SK-N-SH treated with all-trans-retinoic acid at 6 μM for 48 hours (cell line): ENCODE data around the gene FOLR1.
"Not testable (repeated sequence)": the region's sequence is repeated elsewhere in the genome, so short reads cannot be mapped to it uniquely, and the experiment has no call there.

Experiments used
- ARNTL ChIP-seq: fragments of 450-650 bp; formaldehyde crosslinking; IDR thresholded peaks from 2 replicates; pipeline ENCODE4 v1.5.0; 2020; ENCODE audit warnings: low read depth, mild to moderate bottlenecking, moderate library complexity, borderline replicate concordance
- GLIS3 ChIP-seq: fragments of 250-450 bp; sonication (Bioruptor Pico); IDR thresholded peaks from 2 replicates; pipeline ENCODE4 v1.5.0; 2020; ENCODE audit warnings: mild to moderate bottlenecking, moderate library complexity
- OSR1 ChIP-seq: fragments of 250-450 bp; sonication (Bioruptor Pico); IDR thresholded peaks from 2 replicates; pipeline ENCODE4 v1.8.0; 2022; ENCODE audit warnings: moderate library complexity, mild to moderate bottlenecking, inconsistent platforms
- ZC3H10 ChIP-seq: fragments of 250-450 bp; sonication (Bioruptor Pico); IDR thresholded peaks from 2 replicates; pipeline ENCODE4 v1.5.1; 2021; ENCODE audit warnings: mild to moderate bottlenecking, moderate library complexity
- TF ChIP-seq, protein P1 (sequence below): fragments of 250-450 bp; sonication (Bioruptor Pico); IDR thresholded peaks from 2 replicates; pipeline ENCODE4 v1.8.0; 2020; ENCODE audit warnings: mild to moderate bottlenecking, moderate library complexity, borderline replicate concordance
- TF ChIP-seq, protein P2 (sequence below): fragments of 250-450 bp; sonication (Bioruptor Pico); IDR thresholded peaks from 2 replicates; pipeline ENCODE4 v1.8.0; 2021; ENCODE audit warnings: low read depth, mild to moderate bottlenecking, moderate library complexity, borderline replicate concordance

DNA sequence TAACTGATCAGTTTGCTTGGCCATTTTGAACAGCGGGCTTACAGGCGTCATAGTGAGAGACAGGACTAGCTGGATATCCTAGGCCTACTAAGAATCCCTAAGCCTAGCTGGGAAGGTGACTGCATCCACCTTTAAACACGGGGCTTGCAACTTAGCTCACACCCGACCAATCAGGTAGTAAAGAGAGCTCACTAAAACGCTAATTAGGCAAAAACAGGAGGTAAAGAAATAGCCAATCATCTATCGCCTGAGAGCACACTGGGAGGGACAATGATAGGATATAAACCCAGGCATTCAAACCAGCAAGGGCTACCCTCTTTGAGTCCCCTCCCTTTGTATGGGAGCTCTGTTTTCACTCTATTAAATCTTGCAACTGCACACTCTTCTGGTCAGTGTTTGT lies 38.1 kb upstream of the FOLR1 start:
- not testable (repeated sequence) for TF ChIP-seq GLIS3 (CRISPR knock-in tag); ARNTL; OSR1 (CRISPR knock-in tag); ZC3H10 (CRISPR knock-in tag)
- TF ChIP-seq, protein P1, sequence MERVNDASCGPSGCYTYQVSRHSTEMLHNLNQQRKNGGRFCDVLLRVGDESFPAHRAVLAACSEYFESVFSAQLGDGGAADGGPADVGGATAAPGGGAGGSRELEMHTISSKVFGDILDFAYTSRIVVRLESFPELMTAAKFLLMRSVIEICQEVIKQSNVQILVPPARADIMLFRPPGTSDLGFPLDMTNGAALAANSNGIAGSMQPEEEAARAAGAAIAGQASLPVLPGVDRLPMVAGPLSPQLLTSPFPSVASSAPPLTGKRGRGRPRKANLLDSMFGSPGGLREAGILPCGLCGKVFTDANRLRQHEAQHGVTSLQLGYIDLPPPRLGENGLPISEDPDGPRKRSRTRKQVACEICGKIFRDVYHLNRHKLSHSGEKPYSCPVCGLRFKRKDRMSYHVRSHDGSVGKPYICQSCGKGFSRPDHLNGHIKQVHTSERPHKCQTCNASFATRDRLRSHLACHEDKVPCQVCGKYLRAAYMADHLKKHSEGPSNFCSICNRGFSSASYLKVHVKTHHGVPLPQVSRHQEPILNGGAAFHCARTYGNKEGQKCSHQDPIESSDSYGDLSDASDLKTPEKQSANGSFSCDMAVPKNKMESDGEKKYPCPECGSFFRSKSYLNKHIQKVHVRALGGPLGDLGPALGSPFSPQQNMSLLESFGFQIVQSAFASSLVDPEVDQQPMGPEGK, result not testable (repeated sequence)
- TF ChIP-seq, protein P2, sequence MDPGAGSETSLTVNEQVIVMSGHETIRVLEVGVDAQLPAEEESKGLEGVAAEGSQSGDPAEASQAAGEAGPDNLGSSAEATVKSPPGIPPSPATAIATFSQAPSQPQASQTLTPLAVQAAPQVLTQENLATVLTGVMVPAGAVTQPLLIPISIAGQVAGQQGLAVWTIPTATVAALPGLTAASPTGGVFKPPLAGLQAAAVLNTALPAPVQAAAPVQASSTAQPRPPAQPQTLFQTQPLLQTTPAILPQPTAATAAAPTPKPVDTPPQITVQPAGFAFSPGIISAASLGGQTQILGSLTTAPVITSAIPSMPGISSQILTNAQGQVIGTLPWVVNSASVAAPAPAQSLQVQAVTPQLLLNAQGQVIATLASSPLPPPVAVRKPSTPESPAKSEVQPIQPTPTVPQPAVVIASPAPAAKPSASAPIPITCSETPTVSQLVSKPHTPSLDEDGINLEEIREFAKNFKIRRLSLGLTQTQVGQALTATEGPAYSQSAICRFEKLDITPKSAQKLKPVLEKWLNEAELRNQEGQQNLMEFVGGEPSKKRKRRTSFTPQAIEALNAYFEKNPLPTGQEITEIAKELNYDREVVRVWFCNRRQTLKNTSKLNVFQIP (CRISPR knock-in tag), result not testable (repeated sequence)
